ENCODE measurements around the gene PCGF6. TPM values are rescaled to one million over a fixed set of nuclear protein-coding genes. Genes with fewer than 3 reads are reported as not detected.
"Not testable (repeated sequence)": the region's sequence is repeated elsewhere in the genome, so short reads cannot be mapped to it uniquely, and the experiment has no call there.

The PCGF6 gene
- total RNA-seq, 1 donor: 10.4 TPM

GRCh38 chr10:103276896-103277712 is 73.8 kb downstream of the PCGF6 start, which contains the start of gene INA:
Gene INA (plus strand): TSS chr10:103277138. CDS start chr10:103277212, 74 bp downstream.
- peak within 1 kb of the TSS; percentile 38 for H3K4me3 ChIP-seq (ENCODE audit: low read depth, low read length)
- peak; percentile 41 for DNase-seq (ENCODE audit: low read depth)

GRCh38 chr10:103276251-103276895 is 74.6 kb downstream of the PCGF6 start:
- no peak overlapping the region for H3K4me3 ChIP-seq (ENCODE audit: low read depth, low read length)
- no peak for TF ChIP-seq CTCF (IDR thresholded peaks at IDR 0.05; ENCODE audit: insufficient read depth, low read depth, low read length)
- DNase-seq (ENCODE audit: low read depth): no peak

More at GRCh38 chr10:103276896-103277712, 73.8 kb downstream of the PCGF6 start, which contains the start of gene INA:
- no peak for TF ChIP-seq CTCF (IDR thresholded peaks at IDR 0.05; ENCODE audit: insufficient read depth, low read depth, low read length)

GRCh38 chr10:103273041-103273441 is 77.9 kb downstream of the PCGF6 start:
- DNase-seq (ENCODE audit: low read depth): peak; percentile 80
- TF ChIP-seq CTCF (IDR thresholded peaks at IDR 0.05; ENCODE audit: insufficient read depth, low read depth, low read length): no peak

GRCh38 chr10:103265717-103266329 is 85.1 kb downstream of the PCGF6 start:
- no peak overlapping the region for H3K4me3 ChIP-seq (ENCODE audit: low read depth, low read length)
- DNase-seq (ENCODE audit: low read depth): peak; percentile 81
- no peak for TF ChIP-seq CTCF (IDR thresholded peaks at IDR 0.05; ENCODE audit: insufficient read depth, low read depth, low read length)

More at GRCh38 chr10:103273041-103273441, 77.9 kb downstream of the PCGF6 start:
- H3K4me3 ChIP-seq (ENCODE audit: low read depth, low read length): no peak overlapping the region

- no peak for TF ChIP-seq CTCF (IDR thresholded peaks at IDR 0.05; ENCODE audit: insufficient read depth, low read depth, low read length)
- DNase-seq (ENCODE audit: low read depth): no peak
- H3K4me3 ChIP-seq (ENCODE audit: low read depth, low read length): no peak overlapping the region
These were observed 88.7 kb downstream of the PCGF6 start for GRCh38 chr10:103262229-103262628.

GRCh38 chr10:103259989-103260388 is 91.0 kb downstream of the PCGF6 start:
- no peak for DNase-seq (ENCODE audit: low read depth)
- H3K4me3 ChIP-seq (ENCODE audit: low read depth, low read length): no peak overlapping the region
- TF ChIP-seq CTCF (IDR thresholded peaks at IDR 0.05; ENCODE audit: insufficient read depth, low read depth, low read length): no peak

GRCh38 chr10:103258928-103259327 is 92.0 kb downstream of the PCGF6 start:
- not testable (repeated sequence) for DNase-seq (ENCODE audit: low read depth); H3K4me3 ChIP-seq (ENCODE audit: low read depth, low read length)

Measured in fibroblast of villous mesenchyme (primary cell).